IMR-90 (cell line): ENCODE data around the gene CDT1. TPM values are rescaled to one million over a fixed set of nuclear protein-coding genes. Genes with fewer than 3 reads are reported as not detected.

ENCODE experiments used
- ATAC-seq: fragments of 200-7000 bp; cut with Tn5 transposase; 2 replicates; pipeline ENCODE4 v1.9.1; 2020; ENCODE audit warnings: low read depth, mild to moderate bottlenecking, moderate library complexity
- BruUV-seq: library from RNA; stranded (reverse); fragments of 400-500 nt; replicated peaks from 2 replicates; lab custom pipeline; 2021; lab: Mats Ljungman, UMichigan
- CTCF ChIA-PET: fragments of 300-600 bp; formaldehyde crosslinking; extraction: SDS; loops from one replicate; lab custom pipeline; 2021; ENCODE audit warnings: antibody characterized with exemption; lab: Yijun Ruan, JAX
- POLR2A ChIA-PET: fragments of 300-600 bp; sonication (Branson Sonifier 250); formaldehyde crosslinking; loops from one replicate; lab custom pipeline; 2022; ENCODE audit warnings: antibody characterized with exemption; ENCODE audit not compliant: unreplicated experiment; lab: Charles Lee
- DNase-seq: peaks from one replicate; pipeline ENCODE4 v3.0.0; 2013
- H2AFZ ChIP-seq: replicated peaks from 2 replicates; pipeline ENCODE3; 2013; ENCODE audit warnings: low read length, mild to moderate bottlenecking; ENCODE audit not compliant: poor library complexity
- H2AK5ac ChIP-seq: 2 replicates; pipeline ENCODE4 v1.6.1; 2013; ENCODE audit warnings: low read depth, low read length, inconsistent platforms
- H2AK9ac ChIP-seq: replicated peaks from 2 replicates; pipeline ENCODE3; 2013; ENCODE audit warnings: mild to moderate bottlenecking, low read depth, low read length, moderate library complexity; ENCODE audit not compliant: poor library complexity
- H2BK120ac ChIP-seq: 2 replicates; pipeline ENCODE4 v1.6.1; 2013; ENCODE audit warnings: low read depth, low read length, inconsistent platforms
- H2BK15ac ChIP-seq: 3 replicates; pipeline ENCODE4 v1.6.1; 2013; ENCODE audit warnings: low read depth, low read length, inconsistent platforms
- H2BK20ac ChIP-seq: 2 replicates; pipeline ENCODE4 v1.6.1; 2013; ENCODE audit warnings: low read depth, mild to moderate bottlenecking, inconsistent platforms, low read length, moderate library complexity
- H2BK5ac ChIP-seq: 2 replicates; pipeline ENCODE4 v1.6.1; 2013; ENCODE audit warnings: mild to moderate bottlenecking, low read depth, low read length, inconsistent platforms; ENCODE audit not compliant: poor library complexity, severe bottlenecking
- H3K14ac ChIP-seq: replicated peaks from 2 replicates; pipeline ENCODE4 v1.6.1; 2013; ENCODE audit warnings: low read depth, low read length, inconsistent platforms
- H3K18ac ChIP-seq: 2 replicates; pipeline ENCODE4 v1.6.1; 2013; ENCODE audit warnings: low read depth, low read length, control low read depth
- H3K23ac ChIP-seq: 2 replicates; pipeline ENCODE4 v1.6.1; 2013; ENCODE audit warnings: low read depth, low read length, inconsistent platforms
- H3K27ac ChIP-seq: 2 replicates; pipeline ENCODE4 v1.5.1; 2013; ENCODE audit warnings: mild to moderate bottlenecking, control low read depth, low read length; ENCODE audit not compliant: insufficient read depth
- H3K27me3 ChIP-seq: 2 replicates; pipeline ENCODE4 v1.6.1; 2013; ENCODE audit warnings: low read length; ENCODE audit not compliant: control insufficient read depth, insufficient read depth
- H3K36me3 ChIP-seq: 2 replicates; pipeline ENCODE4 v1.6.1; 2013; ENCODE audit warnings: low read length, mixed read lengths; ENCODE audit not compliant: control insufficient read depth, insufficient read depth
- H3K4ac ChIP-seq: 2 replicates; pipeline ENCODE4 v1.6.1; 2013; ENCODE audit warnings: low read depth, low read length, inconsistent platforms
- H3K4me1 ChIP-seq: 2 replicates; pipeline ENCODE4 v1.6.1; 2013; ENCODE audit warnings: low read length, mixed read lengths; ENCODE audit not compliant: control insufficient read depth, insufficient read depth
- H3K4me2 ChIP-seq: 2 replicates; pipeline ENCODE4 v1.6.1; 2013; ENCODE audit warnings: low read depth, mild to moderate bottlenecking, control low read depth, low read length, moderate library complexity
- H3K4me3 ChIP-seq: 2 replicates; pipeline ENCODE4 v1.5.1; 2013; ENCODE audit warnings: low read depth, mild to moderate bottlenecking, control low read depth, low read length, moderate library complexity; ENCODE audit not compliant: insufficient read depth
- H3K56ac ChIP-seq: 2 replicates; pipeline ENCODE4 v1.6.1; 2013; ENCODE audit warnings: low read length, inconsistent platforms; ENCODE audit not compliant: insufficient read depth; ENCODE audit errors: extremely low read depth
- H3K79me1 ChIP-seq, 2 experiments: 2 replicates each; pipeline ENCODE4 v1.6.1; 2013; ENCODE audit warnings: low read length in 2 of 2, inconsistent platforms in 1 of 2, low read depth in 1 of 2
- H3K9ac ChIP-seq: 2 replicates; pipeline ENCODE4 v1.6.1; 2013; ENCODE audit warnings: low read depth, low read length, control low read depth
- H3K9me1 ChIP-seq: 2 replicates; pipeline ENCODE4 v1.6.1; 2013; ENCODE audit warnings: low read length, inconsistent platforms; ENCODE audit not compliant: insufficient read depth
- H3K9me3 ChIP-seq: 2 replicates; pipeline ENCODE4 v1.6.1; 2013; ENCODE audit warnings: low read length; ENCODE audit not compliant: control insufficient read depth, insufficient read depth
- H4K20me1 ChIP-seq: 2 replicates; pipeline ENCODE4 v1.6.1; 2013; ENCODE audit warnings: low read length, inconsistent platforms; ENCODE audit not compliant: insufficient read depth
- H4K5ac ChIP-seq: 2 replicates; pipeline ENCODE4 v1.6.1; 2013; ENCODE audit warnings: mild to moderate bottlenecking, low read depth, low read length, control low read depth
- H4K8ac ChIP-seq, 2 experiments: 2 replicates each; pipeline ENCODE4 v1.6.1; 2013; ENCODE audit warnings: low read depth in 2 of 2, low read length in 2 of 2, control low read depth in 1 of 2, inconsistent platforms in 1 of 2
- H4K91ac ChIP-seq: 2 replicates; pipeline ENCODE4 v1.6.1; 2013; ENCODE audit warnings: low read depth, low read length, inconsistent platforms; ENCODE audit not compliant: insufficient read depth
- BHLHE40 ChIP-seq: fragments of 150-350 bp; IDR thresholded peaks from 2 replicates; pipeline ENCODE4 v1.6.1; 2016; ENCODE audit warnings: mild to moderate bottlenecking, low read depth, low read length
- CEBPB ChIP-seq: IDR thresholded peaks from 2 replicates; pipeline ENCODE4 v1.6.1; 2012; ENCODE audit warnings: low read depth, low read length, improper control_type of control experiment
- CHD1 ChIP-seq: IDR thresholded peaks from 2 replicates; pipeline ENCODE4 v1.6.1; 2012; ENCODE audit warnings: low read depth, low read length, improper control_type of control experiment
- FOS ChIP-seq: fragments of 150-350 bp; IDR thresholded peaks from 2 replicates; pipeline ENCODE4 v1.6.1; 2016; ENCODE audit warnings: low read depth, low read length
- MAFK ChIP-seq: IDR thresholded peaks from 2 replicates; pipeline ENCODE4 v1.6.1; 2012; ENCODE audit warnings: low read depth, low read length, improper control_type of control experiment
- MAZ ChIP-seq: IDR thresholded peaks from 2 replicates; pipeline ENCODE4 v1.6.1; 2012; ENCODE audit warnings: low read depth, mild to moderate bottlenecking, low read length, improper control_type of control experiment, moderate library complexity, borderline replicate concordance
- MXI1 ChIP-seq: IDR thresholded peaks from 2 replicates; pipeline ENCODE4 v1.6.1; 2012; ENCODE audit warnings: low read depth, mild to moderate bottlenecking, low read length, moderate library complexity, borderline replicate concordance
- NFE2L2 ChIP-seq: fragments of 150-350 bp; IDR thresholded peaks from 2 replicates; pipeline ENCODE4 v1.6.1; 2016; ENCODE audit warnings: low read depth, mild to moderate bottlenecking, low read length
- POLR2A ChIP-seq: IDR thresholded peaks from 2 replicates; pipeline ENCODE4 v1.6.1; 2012; ENCODE audit warnings: mild to moderate bottlenecking, low read depth, low read length
- RAD21 ChIP-seq: IDR thresholded peaks from 2 replicates; pipeline ENCODE4 v1.6.1; 2012; ENCODE audit warnings: low read length, improper control_type of control experiment
- RCOR1 ChIP-seq: IDR thresholded peaks from 2 replicates; pipeline ENCODE4 v1.6.1; 2012; ENCODE audit warnings: mild to moderate bottlenecking, low read length, improper control_type of control experiment; ENCODE audit not compliant: insufficient replicate concordance
- RFX5 ChIP-seq: IDR thresholded peaks from 2 replicates; pipeline ENCODE4 v1.8.0; 2012; ENCODE audit warnings: low read depth, mild to moderate bottlenecking, low read length, moderate library complexity
- SMC3 ChIP-seq: fragments of 150-350 bp; IDR thresholded peaks from 2 replicates; pipeline ENCODE4 v1.6.1; 2016; ENCODE audit warnings: low read depth, mild to moderate bottlenecking, antibody characterized with exemption, low read length, moderate library complexity
- WGBS, 2 experiments: methylation state at CpG; one replicate each; pipeline versions ENCODE4 v1.1.5 to v1.1.7; 2013; ENCODE audit warnings: missing lambda C conversion rate in 2 of 2; ENCODE audit not compliant: insufficient read length in 1 of 2; ENCODE audit errors: extremely low coverage in 2 of 2; 5-methylcytosine and 5-hydroxymethylcytosine counted together
- dilution Hi-C: fragments of 300-500 bp; cut with HindIII; formaldehyde crosslinking; loops from one replicate; pipeline ENCODE4 v1.14.3; 2018; ENCODE audit warnings: low sequenced_read_pairs; ENCODE audit not compliant: unreplicated experiment
- in situ Hi-C: fragments of 300-500 bp; cut with MboI; formaldehyde crosslinking; loops from 3 replicates; pipeline ENCODE4 v1.14.3; 2019; ENCODE audit warnings: low sequenced_read_pairs, inconsistent platforms, mixed read lengths
- intact Hi-C: fragments of 100-400 bp; cut with micrococcal nuclease; formaldehyde crosslinking; loops from 2 replicates; pipeline ENCODE4 v1.10.0; 2022
- polyA plus RNA-seq, 3 experiments: library from polyadenylated mRNA; depleted of rRNA; stranded (reverse); fragments of >200 nt; gene quantifications; 2 replicates each; pipeline ENCODE4 v1.2.3, GENCODE V29; 2012; ENCODE audit warnings: low replicate concordance in 1 of 3
- total RNA-seq: library from RNA; depleted of rRNA; stranded (reverse); fragments of >200 nt; gene quantifications from 2 replicates; pipeline ENCODE4 v1.2.3, GENCODE V29; 2012
- TF ChIP-seq, protein P1 (sequence below): fragments of 150-350 bp; IDR thresholded peaks from 2 replicates; pipeline ENCODE4 v1.6.1; 2016; ENCODE audit warnings: low read depth, mild to moderate bottlenecking, low read length, moderate library complexity, borderline replicate concordance
- TF ChIP-seq, protein P2 (sequence below): conservative IDR thresholded peaks from 2 replicates; pipeline ENCODE4 v1.5.1; 2012; ENCODE audit warnings: mild to moderate bottlenecking, low read depth, low read length, improper control_type of control experiment

The CDT1 gene
- total and polyA plus RNA-seq, 2 of the 4 experiments (the other 2 are of a cell fraction) = 3.2 to 11.8 TPM

DNA sequence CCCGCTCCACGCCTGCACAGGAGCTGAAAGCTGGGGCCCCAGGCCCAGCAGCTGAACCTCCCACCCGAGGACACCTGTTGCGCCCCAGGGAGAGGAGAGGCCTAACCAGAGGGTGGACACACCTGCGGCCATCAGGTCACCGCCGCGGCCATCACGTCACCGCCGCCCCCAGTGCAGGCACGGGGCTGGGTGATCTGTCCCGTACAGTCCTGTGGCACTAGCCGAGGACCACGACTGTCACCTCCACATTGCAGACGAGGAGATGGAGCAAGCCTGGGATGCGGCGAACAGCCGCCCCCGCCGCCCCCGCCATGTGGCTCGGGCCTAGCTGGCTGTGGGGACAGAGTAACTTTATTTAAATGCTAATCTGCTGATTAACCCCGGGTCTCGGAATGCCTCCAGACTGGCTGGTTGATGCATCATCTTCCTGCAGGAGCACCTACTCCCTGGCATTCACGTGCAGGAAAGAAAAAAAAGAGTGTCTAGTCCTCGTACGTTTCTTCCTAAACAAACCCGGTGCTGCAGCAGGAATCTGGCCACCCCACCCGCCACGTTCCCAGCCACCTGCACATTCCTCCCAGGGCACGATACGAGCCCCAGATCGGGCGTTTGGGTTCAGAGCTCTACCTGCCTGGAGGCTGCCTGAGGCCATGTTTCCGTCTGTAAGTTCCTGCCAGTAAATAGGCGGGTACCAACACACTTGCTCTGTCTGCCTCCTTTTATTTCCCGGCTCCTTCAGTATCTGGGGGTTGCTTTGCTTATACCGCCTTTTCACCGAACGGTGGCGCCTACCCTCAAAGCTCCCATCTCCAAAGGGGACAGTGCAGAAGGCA, 48.5 kb upstream of the CDT1 start:
- Histone ChIP-seq H2AK5ac (0 out of 2 replicates have a peak overlapping the region, but pooled peaks have one; percentile 70), H3K36me3 (peaks cover 4% of the 10 kb centered on the region; the same call in 1 of the 2 replicates), H3K27me3 (no peaks in the 10 kb centered on the region), H3K56ac (no peak overlapping the region), H2BK20ac (no peak overlapping the region), H3K9me3 (no peaks in the 10 kb centered on the region), H4K5ac (no peak overlapping the region), H4K91ac (no peak overlapping the region), H3K18ac (no peak overlapping the region), H3K4me2 (no peak overlapping the region), H3K4me3 (no peak overlapping the region), H2BK5ac (peak overlapping the region; percentile 59), H2AK9ac (peak overlapping the region; percentile 52), H3K4me1 (peaks cover 32% of the 10 kb centered on the region), H3K4ac (0 out of 2 replicates have a peak overlapping the region, but pooled peaks have one; percentile 25), H3K27ac (no peak overlapping the region; the same call in 1 of the 2 replicates), H2AFZ (peak overlapping the region; percentile 14), H2BK15ac (no peak overlapping the region), H3K9ac (no peak overlapping the region), H2BK120ac (0 out of 2 replicates have a peak overlapping the region, but pooled peaks have one; percentile 6), H4K8ac (no peak overlapping the region; a peak in 1 of 4 replicates), H3K79me1 (peaks cover 25 to 87% of the 10 kb centered on the region in 2 experiments), H3K23ac (no peak overlapping the region), H4K20me1 (peaks cover 93% of the 10 kb centered on the region), H3K14ac (peak overlapping the region; percentile 4), H3K9me1 (peaks cover 24% of the 10 kb centered on the region)
- intact Hi-C loops (no loop called here), dilution Hi-C loops (no loop called here), in situ Hi-C loops (no loop called here)
- WGBS, 2 experiments = 72% methylated on average over 20 of the region's 42 CpGs; no CpG with 5 or more reads in 1 of the 2 experiments
- BruUV-seq = no TSS peak
- ATAC-seq (peak; percentile 30; the same call in 1 of the 2 replicates), DNase-seq (peak; percentile 63)
- ChIA-PET POLR2A (no interaction called here), CTCF (interaction anchor here (0.8 to 1.5 kb wide), 3 partner anchors 12 to 18 kb away, joined by 3 to 4 read pairs (median 3); no protein-coding TSS in a partner anchor)
- TF ChIP-seq BHLHE40 (peak; percentile 98), MXI1 (0 out of 2 replicates have a peak, but pooled peaks have one; percentile 7), CHD1 (no peak), FOS (no peak), MAFK (no peak), RAD21 (peak; percentile 28; the same call in 1 of the 2 replicates), SMC3 (peak; percentile 13; the same call in 1 of the 2 replicates), RFX5 (no peak), NFE2L2 (no peak), RCOR1 (no peak), CEBPB (no peak), POLR2A (no peak), MAZ (no peak)
- TF ChIP-seq, protein P1, sequence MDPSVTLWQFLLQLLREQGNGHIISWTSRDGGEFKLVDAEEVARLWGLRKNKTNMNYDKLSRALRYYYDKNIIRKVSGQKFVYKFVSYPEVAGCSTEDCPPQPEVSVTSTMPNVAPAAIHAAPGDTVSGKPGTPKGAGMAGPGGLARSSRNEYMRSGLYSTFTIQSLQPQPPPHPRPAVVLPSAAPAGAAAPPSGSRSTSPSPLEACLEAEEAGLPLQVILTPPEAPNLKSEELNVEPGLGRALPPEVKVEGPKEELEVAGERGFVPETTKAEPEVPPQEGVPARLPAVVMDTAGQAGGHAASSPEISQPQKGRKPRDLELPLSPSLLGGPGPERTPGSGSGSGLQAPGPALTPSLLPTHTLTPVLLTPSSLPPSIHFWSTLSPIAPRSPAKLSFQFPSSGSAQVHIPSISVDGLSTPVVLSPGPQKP = no peak
- TF ChIP-seq, protein P2, sequence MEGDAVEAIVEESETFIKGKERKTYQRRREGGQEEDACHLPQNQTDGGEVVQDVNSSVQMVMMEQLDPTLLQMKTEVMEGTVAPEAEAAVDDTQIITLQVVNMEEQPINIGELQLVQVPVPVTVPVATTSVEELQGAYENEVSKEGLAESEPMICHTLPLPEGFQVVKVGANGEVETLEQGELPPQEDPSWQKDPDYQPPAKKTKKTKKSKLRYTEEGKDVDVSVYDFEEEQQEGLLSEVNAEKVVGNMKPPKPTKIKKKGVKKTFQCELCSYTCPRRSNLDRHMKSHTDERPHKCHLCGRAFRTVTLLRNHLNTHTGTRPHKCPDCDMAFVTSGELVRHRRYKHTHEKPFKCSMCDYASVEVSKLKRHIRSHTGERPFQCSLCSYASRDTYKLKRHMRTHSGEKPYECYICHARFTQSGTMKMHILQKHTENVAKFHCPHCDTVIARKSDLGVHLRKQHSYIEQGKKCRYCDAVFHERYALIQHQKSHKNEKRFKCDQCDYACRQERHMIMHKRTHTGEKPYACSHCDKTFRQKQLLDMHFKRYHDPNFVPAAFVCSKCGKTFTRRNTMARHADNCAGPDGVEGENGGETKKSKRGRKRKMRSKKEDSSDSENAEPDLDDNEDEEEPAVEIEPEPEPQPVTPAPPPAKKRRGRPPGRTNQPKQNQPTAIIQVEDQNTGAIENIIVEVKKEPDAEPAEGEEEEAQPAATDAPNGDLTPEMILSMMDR = peak; percentile 43
